ENCODE results near the gene IFIT2.

DNA sequence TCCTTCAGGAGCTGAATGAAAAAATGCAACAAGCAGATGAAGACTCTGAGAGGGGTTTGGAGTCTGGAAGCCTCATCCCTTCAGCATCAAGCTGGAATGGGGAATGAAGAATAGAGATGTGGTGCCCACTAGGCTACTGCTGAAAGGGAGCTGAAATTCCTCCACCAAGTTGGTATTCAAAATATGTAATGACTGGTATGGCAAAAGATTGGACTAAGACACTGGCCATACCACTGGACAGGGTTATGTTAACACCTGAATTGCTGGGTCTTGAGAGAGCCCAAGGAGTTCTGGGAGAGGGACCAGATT is 5.4 kb downstream of the IFIT2 start:
- TF ChIP-seq RCOR1 (IDR thresholded peaks at IDR 0.05; ENCODE audit: low read length) = no peak
- TF ChIP-seq, protein P1, sequence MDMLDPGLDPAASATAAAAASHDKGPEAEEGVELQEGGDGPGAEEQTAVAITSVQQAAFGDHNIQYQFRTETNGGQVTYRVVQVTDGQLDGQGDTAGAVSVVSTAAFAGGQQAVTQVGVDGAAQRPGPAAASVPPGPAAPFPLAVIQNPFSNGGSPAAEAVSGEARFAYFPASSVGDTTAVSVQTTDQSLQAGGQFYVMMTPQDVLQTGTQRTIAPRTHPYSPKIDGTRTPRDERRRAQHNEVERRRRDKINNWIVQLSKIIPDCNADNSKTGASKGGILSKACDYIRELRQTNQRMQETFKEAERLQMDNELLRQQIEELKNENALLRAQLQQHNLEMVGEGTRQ (IDR thresholded peaks at IDR 0.05; ENCODE audit: borderline replicate concordance, low read depth, low read length) = no peak
- no peak for TF ChIP-seq NFIC (IDR thresholded peaks at IDR 0.05; ENCODE audit: borderline replicate concordance)
- TF ChIP-seq CTCF (IDR thresholded peaks at IDR 0.05) = no peak
- no peak for TF ChIP-seq RAD21 (IDR thresholded peaks at IDR 0.05; ENCODE audit: low read length)
- TF ChIP-seq POLR2AphosphoS5 (IDR thresholded peaks at IDR 0.05; ENCODE audit: low read depth, low read length) = no peak
- no peak for TF ChIP-seq MAX (IDR thresholded peaks at IDR 0.05; ENCODE audit: low read depth)
- TF ChIP-seq FOXJ3 (CRISPR knock-in tag; IDR thresholded peaks at IDR 0.05) = no peak
- no peak for TF ChIP-seq MXI1 (IDR thresholded peaks at IDR 0.05; ENCODE audit: low read depth, low read length)
- TF ChIP-seq, protein P2, sequence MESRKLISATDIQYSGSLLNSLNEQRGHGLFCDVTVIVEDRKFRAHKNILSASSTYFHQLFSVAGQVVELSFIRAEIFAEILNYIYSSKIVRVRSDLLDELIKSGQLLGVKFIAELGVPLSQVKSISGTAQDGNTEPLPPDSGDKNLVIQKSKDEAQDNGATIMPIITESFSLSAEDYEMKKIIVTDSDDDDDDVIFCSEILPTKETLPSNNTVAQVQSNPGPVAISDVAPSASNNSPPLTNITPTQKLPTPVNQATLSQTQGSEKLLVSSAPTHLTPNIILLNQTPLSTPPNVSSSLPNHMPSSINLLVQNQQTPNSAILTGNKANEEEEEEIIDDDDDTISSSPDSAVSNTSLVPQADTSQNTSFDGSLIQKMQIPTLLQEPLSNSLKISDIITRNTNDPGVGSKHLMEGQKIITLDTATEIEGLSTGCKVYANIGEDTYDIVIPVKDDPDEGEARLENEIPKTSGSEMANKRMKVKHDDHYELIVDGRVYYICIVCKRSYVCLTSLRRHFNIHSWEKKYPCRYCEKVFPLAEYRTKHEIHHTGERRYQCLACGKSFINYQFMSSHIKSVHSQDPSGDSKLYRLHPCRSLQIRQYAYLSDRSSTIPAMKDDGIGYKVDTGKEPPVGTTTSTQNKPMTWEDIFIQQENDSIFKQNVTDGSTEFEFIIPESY (IDR thresholded peaks at IDR 0.05; ENCODE audit: borderline replicate concordance, low read depth) = no peak
- TF ChIP-seq RFX5 (IDR thresholded peaks at IDR 0.05; ENCODE audit: low read length) = no peak
- no peak for TF ChIP-seq GABPA (IDR thresholded peaks at IDR 0.05; ENCODE audit: low read depth)
- no peak for TF ChIP-seq EZH2phosphoT487 (IDR thresholded peaks at IDR 0.05; ENCODE audit: borderline replicate concordance, low read depth)
- no peak for TF ChIP-seq CHD2 (IDR thresholded peaks at IDR 0.05; ENCODE audit: low read length, partially characterized antibody)
